Raji (cell line): ENCODE results near the gene ANAPC4.

Experiments
- POLR2A ChIP-seq: IDR thresholded peaks from 2 replicates; pipeline ENCODE4 v1.6.1; 2011; ENCODE audit warnings: low read depth, low read length, control low read depth; ENCODE audit not compliant: insufficient read depth

ANAPC4 gene

GRCh38 chr4:25413261-25413660, 36.2 kb downstream of the ANAPC4 start:
- TF ChIP-seq POLR2A = no peak

- TF ChIP-seq POLR2A = no peak
Observed at GRCh38 chr4:25417014-25417413, 40.0 kb downstream of the ANAPC4 start.

- no peak for TF ChIP-seq POLR2A
Observed at GRCh38 chr4:25420931-25421330, 43.9 kb downstream of the ANAPC4 start.

GRCh38 chr4:25421816-25422525, 44.9 kb downstream of the ANAPC4 start:
- no peak for TF ChIP-seq POLR2A

- no peak for TF ChIP-seq POLR2A
Observed at GRCh38 chr4:25423548-25423947, 46.5 kb downstream of the ANAPC4 start.

GRCh38 chr4:25424539-25425228, 47.6 kb downstream of the ANAPC4 start:
- no peak for TF ChIP-seq POLR2A

GRCh38 chr4:25425361-25425760, 48.3 kb downstream of the ANAPC4 start:
- no peak for TF ChIP-seq POLR2A

GRCh38 chr4:25427871-25428270, 50.8 kb downstream of the ANAPC4 start:
- no peak for TF ChIP-seq POLR2A

- TF ChIP-seq POLR2A = no peak
Observed at GRCh38 chr4:25430630-25431029, 53.6 kb downstream of the ANAPC4 start.

- TF ChIP-seq POLR2A = no peak
Observed at GRCh38 chr4:25433966-25434827, 57.1 kb downstream of the ANAPC4 start.

GRCh38 chr4:25437926-25438325, 60.9 kb downstream of the ANAPC4 start:
- no peak for TF ChIP-seq POLR2A

- no peak for TF ChIP-seq POLR2A
Observed at GRCh38 chr4:25439918-25440477, 62.9 kb downstream of the ANAPC4 start.

- no peak for TF ChIP-seq POLR2A
Observed at GRCh38 chr4:25440478-25441030, 63.5 kb downstream of the ANAPC4 start.

- no peak for TF ChIP-seq POLR2A
Observed at GRCh38 chr4:25441519-25442117, 64.6 kb downstream of the ANAPC4 start.

GRCh38 chr4:25442863-25443307, 65.8 kb downstream of the ANAPC4 start:
- TF ChIP-seq POLR2A = no peak

- TF ChIP-seq POLR2A = no peak
Observed at GRCh38 chr4:25443851-25444250, 66.8 kb downstream of the ANAPC4 start.
